GM23338 (cell line): ENCODE results near the gene STMN3. TPM values are rescaled to one million over a fixed set of nuclear protein-coding genes. Genes with fewer than 3 reads are reported as not detected.

Source experiments
- ATAC-seq: fragments of 200-7000 bp; cut with Tn5 transposase; 3 replicates; pipeline ENCODE4 v1.9.1; 2020
- DNase-seq: peaks from one replicate; pipeline ENCODE4 v3.0.0-alpha.2; 2015; ENCODE audit warnings: low spot score
- H2AFZ ChIP-seq: fragments of 200-600 bp; sonication (generic); 2 replicates; pipeline ENCODE4 v1.8.0; 2016; ENCODE audit warnings: antibody characterized with exemption, mild to moderate bottlenecking, moderate library complexity
- H3F3A ChIP-seq: fragments of 200-600 bp; sonication (generic); replicated peaks from 2 replicates; pipeline ENCODE4 v1.8.0; 2017; ENCODE audit warnings: antibody characterized with exemption, mixed run types, low read depth
- H3K27ac ChIP-seq: fragments of 200-600 bp; sonication (generic); 2 replicates; pipeline ENCODE4 v1.6.1; 2016; ENCODE audit warnings: low read depth
- H3K27me3 ChIP-seq: fragments of 200-600 bp; sonication (generic); 2 replicates; pipeline ENCODE4 v1.8.0; 2016; ENCODE audit warnings: mild to moderate bottlenecking, mixed run types, moderate library complexity; ENCODE audit not compliant: insufficient read depth
- H3K36me3 ChIP-seq: fragments of 200-600 bp; sonication (generic); 2 replicates; pipeline ENCODE4 v1.8.0; 2016; ENCODE audit warnings: mild to moderate bottlenecking; ENCODE audit not compliant: insufficient read depth
- H3K4me1 ChIP-seq: fragments of 200-600 bp; sonication (generic); 2 replicates; pipeline ENCODE4 v1.8.0; 2016; ENCODE audit warnings: mild to moderate bottlenecking, moderate library complexity; ENCODE audit not compliant: insufficient read depth
- H3K4me2 ChIP-seq: fragments of 200-600 bp; sonication (generic); 2 replicates; pipeline ENCODE4 v1.7.1; 2017; ENCODE audit warnings: mixed run types
- H3K4me3 ChIP-seq: fragments of 200-600 bp; sonication (generic); 2 replicates; pipeline ENCODE4 v1.6.1; 2016; ENCODE audit warnings: mixed run types
- H3K79me2 ChIP-seq: fragments of 200-600 bp; sonication (generic); replicated peaks from 2 replicates; pipeline ENCODE4 v1.8.0; 2017; ENCODE audit warnings: mild to moderate bottlenecking; ENCODE audit not compliant: insufficient read depth
- H3K9me2 ChIP-seq: fragments of 200-600 bp; sonication (generic); 2 replicates; pipeline ENCODE4 v1.8.0; 2017; ENCODE audit not compliant: insufficient read depth
- H4K20me1 ChIP-seq: fragments of 200-600 bp; sonication (generic); replicated peaks from 2 replicates; pipeline ENCODE4 v1.8.0; 2017; ENCODE audit warnings: mild to moderate bottlenecking; ENCODE audit not compliant: insufficient read depth
- H3K27ac Mint-ChIP-seq: 2 replicates; pipeline ENCODE4 v1.8.0; 2020; ENCODE audit warnings: inconsistent platforms, mild to moderate bottlenecking, moderate library complexity, mixed read lengths
- H3K27me3 Mint-ChIP-seq: 3 replicates; pipeline ENCODE4 v1.8.0; 2022; ENCODE audit warnings: low read depth, mild to moderate bottlenecking, moderate library complexity, mixed read lengths, inconsistent platforms; ENCODE audit not compliant: insufficient read depth, poor library complexity
- H3K36me3 Mint-ChIP-seq: 3 replicates; pipeline ENCODE4 v1.8.0; 2021; ENCODE audit warnings: low read depth, mild to moderate bottlenecking, inconsistent platforms, moderate library complexity, mixed read lengths
- H3K4me1 Mint-ChIP-seq: 3 replicates; pipeline ENCODE4 v1.8.0; 2020; ENCODE audit warnings: mild to moderate bottlenecking, inconsistent platforms, mixed read lengths
- H3K4me3 Mint-ChIP-seq: 3 replicates; pipeline ENCODE4 v1.8.0; 2021; ENCODE audit warnings: moderate library complexity, mild to moderate bottlenecking, inconsistent platforms, mixed read lengths
- H3K9me3 Mint-ChIP-seq: 3 replicates; pipeline ENCODE4 v1.8.0; 2020; ENCODE audit warnings: moderate library complexity, mild to moderate bottlenecking, inconsistent platforms, mixed read lengths
- CREB1 ChIP-seq: fragments of 250-450 bp; sonication (Bioruptor Pico); IDR thresholded peaks from 2 replicates; pipeline ENCODE4 v1.5.0; 2020; ENCODE audit warnings: low read depth, mild to moderate bottlenecking, moderate library complexity
- CTCF ChIP-seq, 2 experiments: fragments of 200-600 bp in 1 of 2; sonication (generic) in 1 of 2; conservative IDR thresholded peaks; 2 replicates each; pipeline versions ENCODE4 v1.5.1 to v1.6.1; 2016 to 2017; ENCODE audit warnings: antibody characterized with exemption in 2 of 2, low read depth in 2 of 2, mild to moderate bottlenecking in 2 of 2, moderate library complexity in 1 of 2
- ETS1 ChIP-seq: IDR thresholded peaks from 2 replicates; pipeline ENCODE4 v1.6.1; 2016; ENCODE audit warnings: antibody characterized with exemption
- EZH2 ChIP-seq: fragments of 200-600 bp; sonication (generic); IDR thresholded peaks from one replicate; pipeline ENCODE4 v1.8.0; 2017; ENCODE audit warnings: antibody characterized with exemption, mild to moderate bottlenecking, low read depth; ENCODE audit not compliant: unreplicated experiment
- JUNB ChIP-seq: IDR thresholded peaks from one replicate; pipeline ENCODE4 v1.6.1; 2016; ENCODE audit warnings: antibody characterized with exemption; ENCODE audit not compliant: unreplicated experiment
- NANOG ChIP-seq: IDR thresholded peaks from 2 replicates; pipeline ENCODE4 v1.6.1; 2016; ENCODE audit warnings: antibody characterized with exemption, borderline replicate concordance
- POLR2AphosphoS5 ChIP-seq: IDR thresholded peaks from 2 replicates; pipeline ENCODE4 v1.6.1; 2016; ENCODE audit warnings: antibody characterized with exemption, low read depth
- ZNF114 ChIP-seq: fragments of 250-450 bp; sonication (Bioruptor Pico); IDR thresholded peaks from 2 replicates; pipeline ENCODE4 v1.5.0; 2020; ENCODE audit warnings: mild to moderate bottlenecking, moderate library complexity
- polyA plus RNA-seq: library from polyadenylated mRNA; unstranded; fragments of >200 nt; fragmentation: Nextera tagmentation; extraction: Ambion mirVana; gene quantifications from 2 replicates; pipeline ENCODE4 v1.2.1, GENCODE V29; 2016
- total RNA-seq: library from RNA; depleted of rRNA; stranded (reverse); fragments of >200 nt; shearing (Covaris generic); gene quantifications from 2 replicates; pipeline ENCODE4 v1.2.3, GENCODE V29; 2014

The STMN3 gene
- total and polyA plus RNA-seq, 2 experiments from 2014 or later = 28.6 to 61.3 TPM

- TF ChIP-seq ETS1 (no peak), ZNF114 (CRISPR knock-in tag) (no peak), EZH2 (no peak), CREB1 (CRISPR knock-in tag) (no peak)
Measured at GRCh38 chr20:63700199-63701050, 47.2 kb upstream of the STMN3 start (continued).

- Mint-ChIP-seq H3K4me1 (peaks cover 3% of the 10 kb centered on the region; the same call in 2 of the 3 replicates), H3K27me3 (peaks cover 15% of the 10 kb centered on the region), H3K4me3 (no peak overlapping the region), H3K27ac (no peak overlapping the region), H3K9me3 (no peaks in the 10 kb centered on the region), H3K36me3 (peaks cover 3% of the 10 kb centered on the region; the same call in 2 of the 3 replicates)
- TF ChIP-seq CTCF (conservative IDR thresholded peaks at IDR 0.05; ENCODE audit: low read depth in 2 of 2) = no peak
- TF ChIP-seq JUNB = no peak
- TF ChIP-seq POLR2AphosphoS5 = peak; percentile 1; the same call in 1 of the 2 replicates
- Histone ChIP-seq H3K27ac (no peak overlapping the region), H3K36me3 (no peaks in the 10 kb centered on the region), H3K9me2 (no peaks in the 10 kb centered on the region), H3K4me1 (no peaks in the 10 kb centered on the region), H2AFZ (no peak overlapping the region), H3K27me3 (no peaks in the 10 kb centered on the region), H3F3A (peaks cover 4% of the 10 kb centered on the region; the same call in 1 of the 2 replicates), H3K4me2 (no peak overlapping the region), H4K20me1 (no peaks in the 10 kb centered on the region), H3K79me2 (no peaks in the 10 kb centered on the region), H3K4me3 (no peak overlapping the region)
- DNase-seq (no peak), ATAC-seq (no peak)
Measured at GRCh38 chr20:63699466-63700198, 46.4 kb upstream of the STMN3 start.

GRCh38 chr20:63698739-63699465 is 45.7 kb upstream of the STMN3 start:
- H3K9me2 ChIP-seq = no peaks in the 10 kb centered on the region
- no peaks in the 10 kb centered on the region for H4K20me1 ChIP-seq
- H3K27me3 Mint-ChIP-seq = peaks cover 17% of the 10 kb centered on the region
- H3K36me3 ChIP-seq = no peaks in the 10 kb centered on the region
- peaks cover 9% of the 10 kb centered on the region for H3K36me3 Mint-ChIP-seq
- H3K4me1 ChIP-seq = no peaks in the 10 kb centered on the region
- no peak overlapping the region for H2AFZ ChIP-seq
- no peak for ATAC-seq
- H3K4me1 Mint-ChIP-seq = peaks cover 3% of the 10 kb centered on the region; the same call in 2 of the 3 replicates
- H3K27ac Mint-ChIP-seq = no peak overlapping the region
- H3K4me2 ChIP-seq = no peak overlapping the region
- peaks cover 4% of the 10 kb centered on the region; the same call in 1 of the 2 replicates for H3F3A ChIP-seq
- H3K4me3 ChIP-seq = no peak overlapping the region
- H3K4me3 Mint-ChIP-seq = no peak overlapping the region
- H3K27me3 ChIP-seq = no peaks in the 10 kb centered on the region
- H3K79me2 ChIP-seq = no peaks in the 10 kb centered on the region
- DNase-seq = no peak
- peaks cover 2% of the 10 kb centered on the region; the same call in 2 of the 3 replicates for H3K9me3 Mint-ChIP-seq
- no peak overlapping the region for H3K27ac ChIP-seq
- TF ChIP-seq ZNF114 (CRISPR knock-in tag) (no peak), NANOG (no peak), ETS1 (no peak)
